WTC11 (cell line): ENCODE measurements around the gene DENND2C.

Experiments used
- ATF1 ChIP-seq: sonication (generic); formaldehyde crosslinking; IDR thresholded peaks from 2 replicates; pipeline ENCODE4 v1.8.1; 2023; ENCODE audit warnings: mild to moderate bottlenecking, moderate library complexity, missing genetic modification reagents
- ATF3 ChIP-seq: sonication (generic); formaldehyde crosslinking; conservative IDR thresholded peaks from 2 replicates; pipeline ENCODE4 v1.8.1; 2022; ENCODE audit warnings: mild to moderate bottlenecking, missing genetic modification reagents
- CTCF ChIP-seq: fragments of 200-600 bp; IDR thresholded peaks from 2 replicates; pipeline ENCODE4 v1.8.0; 2022; ENCODE audit warnings: antibody characterized with exemption
- FOXJ3 ChIP-seq: sonication (generic); formaldehyde crosslinking; IDR thresholded peaks from 2 replicates; pipeline ENCODE4 v1.9.0; 2021; ENCODE audit warnings: missing genetic modification reagents, mild to moderate bottlenecking, borderline replicate concordance
- HMGXB4 ChIP-seq: sonication (generic); formaldehyde crosslinking; IDR thresholded peaks from 2 replicates; pipeline ENCODE4 v1.8.1; 2023; ENCODE audit warnings: mild to moderate bottlenecking, moderate library complexity, missing genetic modification reagents
- JAZF1 ChIP-seq: fragments of 250-450 bp; sonication (Bioruptor Pico); IDR thresholded peaks from 2 replicates; pipeline ENCODE4 v1.9.0; 2021; ENCODE audit warnings: moderate library complexity, mild to moderate bottlenecking, inconsistent platforms
- KAT7 ChIP-seq: sonication (generic); formaldehyde crosslinking; IDR thresholded peaks from 2 replicates; pipeline ENCODE4 v1.8.1; 2023; ENCODE audit warnings: missing genetic modification reagents, mild to moderate bottlenecking, borderline replicate concordance
- MAX ChIP-seq: sonication (generic); formaldehyde crosslinking; IDR thresholded peaks from 2 replicates; pipeline ENCODE4 v1.8.0; 2022; ENCODE audit warnings: mild to moderate bottlenecking, missing genetic modification reagents
- NFE2L1 ChIP-seq: sonication (generic); formaldehyde crosslinking; IDR thresholded peaks from 2 replicates; pipeline ENCODE4 v1.8.1; 2023; ENCODE audit warnings: missing genetic modification reagents
- TEAD1 ChIP-seq: sonication (generic); formaldehyde crosslinking; IDR thresholded peaks from 2 replicates; pipeline ENCODE4 v1.8.0; 2022; ENCODE audit warnings: mild to moderate bottlenecking, missing genetic modification reagents
- TF ChIP-seq, protein P1 (sequence below): sonication (generic); formaldehyde crosslinking; IDR thresholded peaks from 2 replicates; pipeline ENCODE4 v1.8.1; 2023; ENCODE audit warnings: mild to moderate bottlenecking, missing genetic modification reagents

DNA sequence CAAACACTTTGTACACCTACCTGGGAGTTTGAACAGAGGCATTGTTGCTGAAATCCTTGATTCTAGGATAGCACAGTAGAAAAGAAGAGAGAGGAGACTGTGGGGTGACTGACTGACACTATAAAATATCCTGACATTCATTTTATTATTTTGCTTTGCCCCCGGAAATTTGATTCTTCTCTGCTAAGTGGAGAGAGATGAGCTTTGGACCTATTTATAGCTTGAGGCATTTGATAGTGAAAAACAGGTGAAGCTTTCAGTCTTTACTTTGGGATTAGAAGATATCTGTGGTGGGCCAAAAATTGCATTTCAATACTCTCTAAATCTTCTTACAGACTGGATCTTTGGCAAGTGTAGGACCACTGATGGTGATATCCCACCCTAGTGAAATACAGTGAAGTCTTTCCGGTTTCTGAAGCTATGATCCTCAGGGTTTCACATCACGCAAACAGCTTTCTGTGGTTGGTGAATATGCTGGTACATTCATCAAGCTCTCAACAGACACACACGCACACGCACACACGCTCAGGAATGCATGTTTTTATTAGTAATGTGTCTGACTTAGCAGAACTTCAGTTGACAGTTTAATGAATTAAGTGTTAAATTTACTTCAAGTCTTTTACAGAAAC lies 25.7 kb upstream of the DENND2C start, which contains the start of gene AMPD1:
- no peak for TF ChIP-seq TEAD1 (CRISPR knock-in tag)
- TF ChIP-seq KAT7 (CRISPR knock-in tag), result no peak
- no peak for TF ChIP-seq NFE2L1 (CRISPR knock-in tag)
- TF ChIP-seq ATF1 (CRISPR knock-in tag), result no peak
- no peak for TF ChIP-seq CTCF
- no peak for TF ChIP-seq FOXJ3 (CRISPR knock-in tag)
- TF ChIP-seq, protein P1, sequence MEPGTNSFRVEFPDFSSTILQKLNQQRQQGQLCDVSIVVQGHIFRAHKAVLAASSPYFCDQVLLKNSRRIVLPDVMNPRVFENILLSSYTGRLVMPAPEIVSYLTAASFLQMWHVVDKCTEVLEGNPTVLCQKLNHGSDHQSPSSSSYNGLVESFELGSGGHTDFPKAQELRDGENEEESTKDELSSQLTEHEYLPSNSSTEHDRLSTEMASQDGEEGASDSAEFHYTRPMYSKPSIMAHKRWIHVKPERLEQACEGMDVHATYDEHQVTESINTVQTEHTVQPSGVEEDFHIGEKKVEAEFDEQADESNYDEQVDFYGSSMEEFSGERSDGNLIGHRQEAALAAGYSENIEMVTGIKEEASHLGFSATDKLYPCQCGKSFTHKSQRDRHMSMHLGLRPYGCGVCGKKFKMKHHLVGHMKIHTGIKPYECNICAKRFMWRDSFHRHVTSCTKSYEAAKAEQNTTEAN (CRISPR knock-in tag), result no peak
- no peak for TF ChIP-seq ATF3 (CRISPR knock-in tag)
- no peak for TF ChIP-seq HMGXB4
- TF ChIP-seq JAZF1 (CRISPR knock-in tag), result no peak
- no peak for TF ChIP-seq MAX (CRISPR knock-in tag)
